WTC11 (cell line): ENCODE measurements around the gene OGG1.

Source experiments
- AFF4 ChIP-seq: sonication (generic); formaldehyde crosslinking; IDR thresholded peaks from 2 replicates; pipeline ENCODE4 v1.8.1; 2023; ENCODE audit warnings: mild to moderate bottlenecking, missing genetic modification reagents, borderline replicate concordance
- ATF2 ChIP-seq: sonication (generic); formaldehyde crosslinking; IDR thresholded peaks from 2 replicates; pipeline ENCODE4 v1.8.1; 2022; ENCODE audit warnings: low read depth, missing genetic modification reagents, borderline replicate concordance
- ATF3 ChIP-seq: sonication (generic); formaldehyde crosslinking; conservative IDR thresholded peaks from 2 replicates; pipeline ENCODE4 v1.8.1; 2022; ENCODE audit warnings: mild to moderate bottlenecking, missing genetic modification reagents
- CREB1 ChIP-seq: sonication (generic); formaldehyde crosslinking; IDR thresholded peaks from 2 replicates; pipeline ENCODE4 v1.8.0; 2023; ENCODE audit warnings: mild to moderate bottlenecking, missing genetic modification reagents
- CTCF ChIP-seq: fragments of 200-600 bp; IDR thresholded peaks from 2 replicates; pipeline ENCODE4 v1.8.0; 2022; ENCODE audit warnings: antibody characterized with exemption
- IRF2 ChIP-seq: sonication (generic); formaldehyde crosslinking; IDR thresholded peaks from 2 replicates; pipeline ENCODE4 v1.8.0; 2022; ENCODE audit warnings: low read depth, missing genetic modification reagents, borderline replicate concordance
- KAT7 ChIP-seq: sonication (generic); formaldehyde crosslinking; IDR thresholded peaks from 2 replicates; pipeline ENCODE4 v1.8.1; 2023; ENCODE audit warnings: missing genetic modification reagents, mild to moderate bottlenecking, borderline replicate concordance
- MAX ChIP-seq: sonication (generic); formaldehyde crosslinking; IDR thresholded peaks from 2 replicates; pipeline ENCODE4 v1.8.0; 2022; ENCODE audit warnings: mild to moderate bottlenecking, missing genetic modification reagents
- NR1H2 ChIP-seq: sonication (generic); formaldehyde crosslinking; IDR thresholded peaks from 2 replicates; pipeline ENCODE4 v1.9.0; 2021; ENCODE audit warnings: mild to moderate bottlenecking, moderate library complexity, missing genetic modification reagents
- SMAD3 ChIP-seq: sonication (generic); formaldehyde crosslinking; IDR thresholded peaks from 2 replicates; pipeline ENCODE4 v1.8.0; 2022; ENCODE audit warnings: missing genetic modification reagents, mild to moderate bottlenecking, borderline replicate concordance
- TP53 ChIP-seq: sonication (generic); formaldehyde crosslinking; IDR thresholded peaks from 2 replicates; pipeline ENCODE4 v1.8.1; 2023; ENCODE audit warnings: mild to moderate bottlenecking, missing genetic modification reagents
- USF2 ChIP-seq: sonication (generic); formaldehyde crosslinking; IDR thresholded peaks from 2 replicates; pipeline ENCODE4 v1.8.1; 2023; ENCODE audit warnings: mild to moderate bottlenecking, missing genetic modification reagents, moderate library complexity

- TF ChIP-seq CREB1 (CRISPR knock-in tag): peak; percentile 84
- peak; percentile 68; the same call in 1 of the 2 replicates for TF ChIP-seq IRF2 (CRISPR knock-in tag)
- peak; percentile 92; the same call in 1 of the 2 replicates for TF ChIP-seq KAT7 (CRISPR knock-in tag)
- no peak for TF ChIP-seq CTCF
- peak; percentile 94 for TF ChIP-seq SMAD3 (CRISPR knock-in tag)
- no peak for TF ChIP-seq ATF3 (CRISPR knock-in tag)
- peak; percentile 85; the same call in 1 of the 2 replicates for TF ChIP-seq ATF2 (CRISPR knock-in tag)
- TF ChIP-seq TP53 (CRISPR knock-in tag): peak; percentile 70; the same call in 1 of the 2 replicates
- peak; percentile 18; the same call in 1 of the 2 replicates for TF ChIP-seq USF2 (CRISPR knock-in tag)
- TF ChIP-seq MAX: peak; percentile 77; the same call in 1 of the 2 replicates
- TF ChIP-seq NR1H2 (CRISPR knock-in tag): peak; percentile 92
- TF ChIP-seq AFF4: peak; percentile 64; the same call in 1 of the 2 replicates
Measured at GRCh38 chr3:9704347-9705322, 45.1 kb upstream of the OGG1 start.
